T-cell (primary cell): ENCODE results near the gene ABHD15. TPM values are rescaled to one million over a fixed set of nuclear protein-coding genes. Genes with fewer than 3 reads are reported as not detected.

Experiments
- ATAC-seq, 4 experiments: fragments of 200-7000 bp in 3 of 4; fragments of 150-1000 bp in 1 of 4; cut with Tn5 transposase; replicated peaks in 1 of 4; 1 replicate in 3 of 4; 2 replicates in 1 of 4; pipeline ENCODE4 v1.10.0; 2021; ENCODE audit warnings: moderate library complexity in 3 of 4, mild to moderate bottlenecking in 2 of 4, moderate number of reproducible peaks in 1 of 4
- CTCF ChIA-PET, 2 donors: fragments of 300-600 bp; sonication (Branson Sonifier 250); formaldehyde crosslinking; loops; one replicate each; lab custom pipeline; 2022; ENCODE audit warnings: antibody characterized with exemption in 2 of 2; lab: Charles Lee
- POLR2A ChIA-PET, 2 donors: fragments of 300-600 bp; sonication (Branson Sonifier 250); formaldehyde crosslinking; loops; one replicate each; lab custom pipeline; 2022; ENCODE audit warnings: antibody characterized with exemption in 2 of 2; lab: Charles Lee
- DNase-seq, 35 experiments: peaks; one replicate each; pipeline versions ENCODE4 v3.0.0 to v3.0.0-alpha.2; 2013 to 2023
- H3K27ac ChIP-seq: one replicate; pipeline ENCODE4 v1.5.1; 2013; ENCODE audit warnings: low read length
- H3K27me3 ChIP-seq, 2 experiments: replicated peaks in 1 of 2; 1 replicate in 1 of 2; 2 replicates in 1 of 2; pipeline versions ENCODE4 v1.6.1 to v1.7.0; 2013; ENCODE audit warnings: low read length in 1 of 2, mixed read lengths in 1 of 2; ENCODE audit not compliant: control insufficient read depth in 2 of 2, insufficient read depth in 2 of 2; ENCODE audit errors: extremely low read depth in 1 of 2
- H3K36me3 ChIP-seq, 2 donors: 1 replicate in 1 of 2; 2 replicates in 1 of 2; pipeline versions ENCODE4 v1.6.1 to v1.7.0; 2013; ENCODE audit warnings: low read length in 1 of 2; ENCODE audit not compliant: control insufficient read depth in 2 of 2, insufficient read depth in 1 of 2; ENCODE audit errors: extremely low read depth in 1 of 2
- H3K4me1 ChIP-seq, 2 experiments: 1 replicate in 1 of 2; 2 replicates in 1 of 2; pipeline versions ENCODE4 v1.6.1 to v1.7.0; 2013; ENCODE audit warnings: low read length in 2 of 2, mixed read lengths in 1 of 2; ENCODE audit not compliant: insufficient read depth in 2 of 2, control insufficient read depth in 1 of 2; ENCODE audit errors: extremely low read depth in 1 of 2
- H3K4me3 ChIP-seq, 2 donors: 1 replicate in 1 of 2; 2 replicates in 1 of 2; pipeline versions ENCODE4 v1.5.1 to v1.7.0; 2013; ENCODE audit warnings: mild to moderate bottlenecking in 2 of 2, low read length in 1 of 2, moderate library complexity in 1 of 2; ENCODE audit not compliant: control insufficient read depth in 1 of 2; ENCODE audit errors: extremely low read depth in 1 of 2
- H3K9me3 ChIP-seq: 2 replicates; pipeline ENCODE4 v1.7.0; 2013
- H3K27ac Mint-ChIP-seq, 2 donors: one replicate each; pipeline ENCODE4 v1.8.0; 2020 to 2021; ENCODE audit warnings: mild to moderate bottlenecking in 2 of 2, mixed read lengths in 2 of 2
- H3K27me3 Mint-ChIP-seq, 2 donors: one replicate each; pipeline ENCODE4 v1.8.0; 2021 to 2022; ENCODE audit warnings: mixed read lengths in 2 of 2
- H3K36me3 Mint-ChIP-seq: one replicate; pipeline ENCODE4 v1.8.0; 2021; ENCODE audit warnings: mixed read lengths
- H3K4me1 Mint-ChIP-seq, 3 donors: one replicate each; pipeline ENCODE4 v1.8.0; 2020 to 2022; ENCODE audit warnings: mixed read lengths in 3 of 3, mild to moderate bottlenecking in 1 of 3
- H3K4me3 Mint-ChIP-seq, 3 donors: one replicate each; pipeline ENCODE4 v1.8.0; 2020 to 2022; ENCODE audit warnings: mild to moderate bottlenecking in 3 of 3, mixed read lengths in 3 of 3, moderate library complexity in 3 of 3
- H3K9me3 Mint-ChIP-seq, 3 donors: one replicate each; pipeline ENCODE4 v1.8.0; 2020 to 2022; ENCODE audit warnings: mixed read lengths in 3 of 3
- WGBS: methylation state at CpG from one replicate; pipeline ENCODE4 v1.1.5; 2013; ENCODE audit warnings: missing lambda C conversion rate; ENCODE audit not compliant: insufficient coverage; 5-methylcytosine and 5-hydroxymethylcytosine counted together
- total RNA-seq, 35 experiments: library from RNA in 6 of 35; stranded (reverse) in 6 of 35; fragments of 120-200 nt in 1 of 35; gene quantifications; one replicate each; pipeline versions ENCODE4 v1.2.1 to v1.2.4 and lab custom pipeline; 2013 to 2026

ABHD15 gene
- total RNA-seq, 5 donors from 2014 or later (not counting 1 experiment from before 2014, with no cell fraction given), result 7.9 to 23.1 (median 16.5) TPM

- no peak for ATAC-seq
- POLR2A ChIA-PET, result interaction anchor here in 1 of 2 donors (0.6 kb wide), 1 partner anchor 137 kb away, joined by 3 read pairs; no protein-coding TSS in a partner anchor
- Histone ChIP-seq H3K27me3 (peaks cover 0 to 21% of the 10 kb centered on the region in 2 experiments), H3K27ac (no peak overlapping the region), H3K4me3 (no peak overlapping the region), H3K36me3 (no peaks in the 10 kb centered on the region), H3K9me3 (no peaks in the 10 kb centered on the region), H3K4me1 (peaks cover 16 to 31% of the 10 kb centered on the region in 2 experiments)
- no peak for DNase-seq
- Mint-ChIP-seq H3K4me1 (peaks cover 11 to 21% (median 20%) of the 10 kb centered on the region in 3 donors), H3K27me3 (no peaks in the 10 kb centered on the region), H3K36me3 (no peaks in the 10 kb centered on the region), H3K4me3 (no peak overlapping the region), H3K27ac (no peak overlapping the region), H3K9me3 (no peaks in the 10 kb centered on the region)
- 92% methylated on average over 8 of the region's 12 CpGs for WGBS
- CTCF ChIA-PET, result no interaction called here
Measured at GRCh38 chr17:29595943-29596774, 29.3 kb upstream of the ABHD15 start.

GRCh38 chr17:29595107-29595942 is 28.5 kb upstream of the ABHD15 start:
- WGBS, result 100% methylated on average over 1 of the region's 7 CpGs
- ATAC-seq (no peak), DNase-seq (no peak)
- POLR2A ChIA-PET, result interaction anchor here in 1 of 2 donors (0.6 kb wide), 1 partner anchor 136 kb away, joined by 3 read pairs; no protein-coding TSS in a partner anchor
- Mint-ChIP-seq H3K4me3 (peak overlapping the region; percentile 67 to 83 (median 72)), H3K27me3 (no peaks in the 10 kb centered on the region), H3K27ac (no peak overlapping the region), H3K4me1 (peaks cover 19 to 29% (median 29%) of the 10 kb centered on the region in 3 donors), H3K9me3 (no peaks in the 10 kb centered on the region), H3K36me3 (no peaks in the 10 kb centered on the region)
- CTCF ChIA-PET, result interaction anchor here in 1 of 2 donors (1.3 kb wide), 1 partner anchor 15 kb away, joined by 4 read pairs; no protein-coding TSS in a partner anchor
- H3K36me3 ChIP-seq, result no peaks in the 10 kb centered on the region
- H3K9me3 ChIP-seq, result no peaks in the 10 kb centered on the region
- H3K27me3 ChIP-seq, result peaks cover 0 to 21% of the 10 kb centered on the region in 2 experiments
- H3K4me3 ChIP-seq, result no peak overlapping the region
- peaks cover 21 to 40% of the 10 kb centered on the region in 2 experiments for H3K4me1 ChIP-seq
- H3K27ac ChIP-seq, result no peak overlapping the region

- H3K4me3 ChIP-seq, result no peak overlapping the region
- no peaks in the 10 kb centered on the region for H3K36me3 Mint-ChIP-seq
- no peaks in the 10 kb centered on the region for H3K9me3 Mint-ChIP-seq
- ChIA-PET CTCF (interaction anchor here (0.6 to 4.4 kb wide), 3 partner anchors 14 to 922 kb away, joined by 4 to 56 read pairs (median 4); no protein-coding TSS in a partner anchor), POLR2A (no interaction called here)
- no peak for ATAC-seq
- WGBS, result 86% methylated on average over 10 of the region's 11 CpGs
- H3K4me1 Mint-ChIP-seq, result peaks cover 24 to 35% (median 33%) of the 10 kb centered on the region in 3 donors
- H3K27me3 ChIP-seq, result peaks cover 0 to 21% of the 10 kb centered on the region in 2 experiments
- peaks cover 27 to 47% of the 10 kb centered on the region in 2 experiments for H3K4me1 ChIP-seq
- H3K27ac ChIP-seq, result no peak overlapping the region
- H3K36me3 ChIP-seq, result no peaks in the 10 kb centered on the region
- peak overlapping the region; percentile 67 to 83 (median 72) for H3K4me3 Mint-ChIP-seq
- H3K27me3 Mint-ChIP-seq, result no peaks in the 10 kb centered on the region
- DNase-seq, result no peak
- no peaks in the 10 kb centered on the region for H3K9me3 ChIP-seq
- H3K27ac Mint-ChIP-seq, result no peak overlapping the region
Measured at GRCh38 chr17:29594519-29595090, 27.8 kb upstream of the ABHD15 start.

- ATAC-seq, result no peak
- ChIA-PET POLR2A (no interaction called here), CTCF (interaction anchor here (0.5 to 4.4 kb wide), 5 partner anchors 13 to 921 kb away, joined by 4 to 56 read pairs (median 6); no protein-coding TSS in a partner anchor)
- Histone ChIP-seq H3K27me3 (peaks cover 0 to 21% of the 10 kb centered on the region in 2 experiments), H3K4me3 (peak overlapping the region; percentile 41 to 69), H3K9me3 (no peaks in the 10 kb centered on the region), H3K36me3 (no peaks in the 10 kb centered on the region), H3K27ac (no peak overlapping the region), H3K4me1 (peaks cover 27 to 47% of the 10 kb centered on the region in 2 experiments)
- H3K9me3 Mint-ChIP-seq, result no peaks in the 10 kb centered on the region
- peak overlapping the region; percentile 67 to 83 (median 72) for H3K4me3 Mint-ChIP-seq
- H3K36me3 Mint-ChIP-seq, result no peaks in the 10 kb centered on the region
- no peak overlapping the region for H3K27ac Mint-ChIP-seq
- 5% methylated on average over 45 of the region's 64 CpGs for WGBS
- H3K27me3 Mint-ChIP-seq, result no peaks in the 10 kb centered on the region
- peaks cover 24 to 35% (median 33%) of the 10 kb centered on the region in 3 donors for H3K4me1 Mint-ChIP-seq
- peak in 7 of 35 experiments; percentile 16 to 46 (median 24) for DNase-seq
Measured at GRCh38 chr17:29593591-29594518, 27.0 kb upstream of the ABHD15 start.

GRCh38 chr17:29592850-29593551 is 26.2 kb upstream of the ABHD15 start, which contains the start of gene ANKRD13B:
ANKRD13B (plus strand) TSS chr17:29593132; CDS start chr17:29593622, 490 bp downstream.
- H3K27me3 Mint-ChIP-seq, result no peaks in the 10 kb centered on the region
- Histone ChIP-seq H3K27me3 (peaks cover 0 to 21% of the 10 kb centered on the region in 2 experiments), H3K27ac (no peak within 1 kb of the TSS), H3K9me3 (no peaks in the 10 kb centered on the region), H3K36me3 (no peaks in the 10 kb centered on the region), H3K4me1 (peaks cover 27 to 55% of the 10 kb centered on the region in 2 experiments), H3K4me3 (peak within 1 kb of the TSS; percentile 64 to 69)
- ChIA-PET POLR2A (no interaction called here), CTCF (interaction anchor here in 1 of 2 donors (2.2 to 4.4 kb wide), 2 partner anchors 12 to 23 kb away, joined by 6 to 56 read pairs; no protein-coding TSS in a partner anchor)
- ATAC-seq (no peak), DNase-seq (peak in 2 of 35 experiments; percentile 34 to 53)
- peak within 1 kb of the TSS; percentile 36 to 91 for H3K27ac Mint-ChIP-seq
- H3K36me3 Mint-ChIP-seq, result no peaks in the 10 kb centered on the region
- H3K9me3 Mint-ChIP-seq, result no peaks in the 10 kb centered on the region
- peaks cover 29 to 39% (median 36%) of the 10 kb centered on the region in 3 donors for H3K4me1 Mint-ChIP-seq
- H3K4me3 Mint-ChIP-seq, result peak within 1 kb of the TSS; percentile 81 to 83 (median 83)
- under 1% methylated on average over 91 of the region's 96 CpGs for WGBS
